HG02943 (cell line): ENCODE results near the gene CUEDC2.
A peak's percentile ranks its signal among the peaks of the same experiment; 100 is the strongest.

Experiments used
- ATAC-seq: cut with Tn5 transposase; IDR thresholded peaks from one replicate; pipeline ENCODE4 v1.9.1; 2021; ENCODE audit warnings: mild to moderate bottlenecking, low read depth, moderate library complexity; ENCODE audit not compliant: unreplicated experiment

CUEDC2 gene, protein sequence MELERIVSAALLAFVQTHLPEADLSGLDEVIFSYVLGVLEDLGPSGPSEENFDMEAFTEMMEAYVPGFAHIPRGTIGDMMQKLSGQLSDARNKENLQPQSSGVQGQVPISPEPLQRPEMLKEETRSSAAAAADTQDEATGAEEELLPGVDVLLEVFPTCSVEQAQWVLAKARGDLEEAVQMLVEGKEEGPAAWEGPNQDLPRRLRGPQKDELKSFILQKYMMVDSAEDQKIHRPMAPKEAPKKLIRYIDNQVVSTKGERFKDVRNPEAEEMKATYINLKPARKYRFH

DNA sequence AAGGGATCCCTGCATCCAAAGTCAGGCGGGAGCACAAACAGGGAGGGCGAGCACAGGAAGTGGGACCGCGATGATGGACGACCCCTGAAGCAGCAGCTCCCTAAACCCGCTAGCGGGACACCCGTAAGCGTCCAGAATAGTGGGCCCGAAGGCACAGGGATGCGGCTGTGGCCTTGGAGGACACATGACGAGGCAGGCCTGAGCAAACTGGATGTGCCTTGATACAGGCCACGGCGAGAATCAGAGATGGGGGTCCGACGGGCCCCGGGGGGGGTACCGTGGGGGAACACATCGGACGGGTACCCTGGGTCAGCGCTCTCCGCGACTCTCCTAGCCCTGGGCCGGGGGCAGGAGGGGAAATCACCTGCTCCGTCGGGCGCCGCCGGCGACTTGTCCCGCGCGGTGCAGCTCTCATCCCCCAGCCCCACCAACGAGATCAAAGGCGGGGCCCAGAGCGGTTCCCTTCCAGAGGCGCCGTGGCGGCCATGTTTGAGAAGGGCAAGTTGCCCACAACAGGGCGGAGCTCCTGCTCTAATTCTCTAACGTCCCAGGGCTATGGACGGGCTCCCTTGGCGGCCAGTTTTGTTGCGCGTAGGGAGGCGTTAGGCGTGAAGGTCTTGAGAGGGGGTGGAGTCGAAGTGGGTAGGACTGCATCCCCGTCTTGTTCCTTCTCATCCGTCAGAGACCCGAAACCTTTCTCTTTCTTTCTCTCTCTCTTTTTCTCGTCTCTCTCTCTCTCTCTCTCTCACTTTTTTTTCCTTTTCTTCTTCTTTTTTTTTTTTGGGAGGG, at the start of gene CUEDC2:
TSS of gene CUEDC2 (minus strand) at position 413 of the 789 bp plus-strand sequence. CDS start 7,386 bp downstream, outside the sequence.
- ATAC-seq, result peak; percentile 83

DNA sequence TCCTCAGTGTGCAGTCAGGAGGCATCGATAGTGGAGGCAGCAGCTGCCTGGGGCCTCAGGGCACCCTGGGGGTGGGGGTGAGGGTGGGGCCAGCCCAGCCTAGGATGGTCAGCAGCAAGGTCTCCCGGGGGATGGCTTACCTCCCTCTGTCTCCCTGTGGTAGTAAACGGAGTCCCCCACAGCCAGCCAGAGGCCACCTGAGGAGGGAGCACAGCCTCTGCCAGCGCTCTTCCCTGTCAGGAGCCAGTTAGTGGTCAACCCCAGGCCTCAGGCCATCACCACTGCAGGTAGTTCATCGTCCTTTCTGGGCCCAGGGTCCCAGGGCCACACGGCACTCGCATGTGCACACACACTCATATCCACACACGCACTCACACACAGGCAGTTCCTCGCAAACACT, 48.0 kb upstream of the CUEDC2 start:
- ATAC-seq, result no peak

DNA sequence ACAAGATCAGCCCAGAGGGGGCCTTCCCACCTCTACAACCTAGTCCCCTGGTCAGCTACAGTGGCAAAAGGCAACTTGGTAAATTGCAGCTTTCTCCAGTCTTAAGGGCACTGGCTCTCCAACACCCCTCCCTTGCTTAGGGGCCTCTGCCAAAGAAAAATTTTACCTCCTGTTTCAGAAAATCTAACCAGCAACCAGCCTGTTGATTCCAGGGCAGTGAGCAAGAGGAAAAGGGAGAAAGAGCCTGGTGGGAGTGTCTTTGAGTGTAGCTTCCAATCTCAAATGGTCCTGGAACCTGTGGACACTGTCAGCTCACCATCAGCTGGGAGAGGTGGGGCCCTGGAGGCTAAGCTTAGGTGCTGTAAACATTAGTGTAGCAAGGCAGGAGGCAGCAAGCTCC, 47.3 kb upstream of the CUEDC2 start:
- ATAC-seq, result no peak

DNA sequence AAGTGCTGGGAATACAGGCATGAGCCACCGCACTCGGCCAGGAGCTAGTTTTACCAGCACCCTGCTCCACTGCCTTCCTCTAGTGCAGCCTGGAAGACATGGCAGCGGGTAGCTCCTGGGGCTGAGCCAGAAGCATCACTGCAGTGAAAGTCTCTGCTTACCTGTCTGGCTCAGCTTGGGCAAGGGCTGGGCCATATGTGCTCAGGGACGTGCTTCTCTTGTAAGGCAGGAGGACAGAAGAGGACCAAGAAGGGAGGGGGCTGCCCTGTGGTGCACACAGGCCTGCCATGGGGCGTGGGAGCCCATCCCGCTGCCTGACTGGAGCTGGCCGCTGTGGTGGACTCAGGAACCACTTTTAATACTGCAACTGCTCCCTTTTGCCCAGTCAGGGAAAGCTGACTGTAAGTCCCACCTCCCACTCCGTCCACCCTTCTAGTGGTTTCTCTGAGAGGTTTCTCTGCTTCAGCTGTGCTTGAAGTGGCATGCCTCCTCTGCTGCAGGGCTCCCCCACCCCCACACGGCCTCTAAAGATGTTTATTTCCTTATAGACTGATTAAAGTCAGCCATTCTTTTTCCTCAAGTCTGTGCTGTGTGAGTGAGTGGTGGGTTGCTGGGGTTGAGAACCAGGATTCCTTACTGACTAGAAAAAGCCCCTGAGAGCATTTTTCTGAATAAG, 44.2 kb upstream of the CUEDC2 start:
- no peak for ATAC-seq

DNA sequence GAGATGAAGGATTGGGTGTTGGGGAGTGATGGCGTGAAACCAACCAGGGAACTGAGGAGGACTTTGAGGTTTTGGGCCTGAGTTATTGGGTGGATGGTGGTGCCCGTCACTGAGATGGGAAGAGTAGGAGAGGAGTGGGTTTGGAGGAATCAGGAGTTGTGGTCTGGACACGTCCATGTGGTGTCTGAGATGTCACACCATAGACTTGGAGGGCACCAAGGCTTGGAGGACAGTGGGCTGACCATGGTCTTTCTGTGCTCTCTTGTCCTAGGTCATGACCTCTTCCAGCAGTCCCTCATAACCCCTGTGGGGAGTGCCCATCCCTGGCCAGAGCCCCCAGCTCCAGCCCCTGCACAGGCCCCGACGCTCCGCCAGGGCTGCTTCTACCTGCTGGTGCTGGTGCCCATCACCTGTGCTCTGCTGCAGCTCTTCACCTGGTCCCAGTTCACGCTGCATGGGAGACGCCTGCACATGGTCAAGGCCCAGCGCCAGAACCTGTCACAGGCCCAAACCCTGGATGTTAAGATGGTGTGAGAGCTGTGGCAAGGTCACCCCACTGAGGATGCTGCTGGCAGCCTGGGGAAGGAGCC, 43.2 kb upstream of the CUEDC2 start:
- no peak for ATAC-seq

DNA sequence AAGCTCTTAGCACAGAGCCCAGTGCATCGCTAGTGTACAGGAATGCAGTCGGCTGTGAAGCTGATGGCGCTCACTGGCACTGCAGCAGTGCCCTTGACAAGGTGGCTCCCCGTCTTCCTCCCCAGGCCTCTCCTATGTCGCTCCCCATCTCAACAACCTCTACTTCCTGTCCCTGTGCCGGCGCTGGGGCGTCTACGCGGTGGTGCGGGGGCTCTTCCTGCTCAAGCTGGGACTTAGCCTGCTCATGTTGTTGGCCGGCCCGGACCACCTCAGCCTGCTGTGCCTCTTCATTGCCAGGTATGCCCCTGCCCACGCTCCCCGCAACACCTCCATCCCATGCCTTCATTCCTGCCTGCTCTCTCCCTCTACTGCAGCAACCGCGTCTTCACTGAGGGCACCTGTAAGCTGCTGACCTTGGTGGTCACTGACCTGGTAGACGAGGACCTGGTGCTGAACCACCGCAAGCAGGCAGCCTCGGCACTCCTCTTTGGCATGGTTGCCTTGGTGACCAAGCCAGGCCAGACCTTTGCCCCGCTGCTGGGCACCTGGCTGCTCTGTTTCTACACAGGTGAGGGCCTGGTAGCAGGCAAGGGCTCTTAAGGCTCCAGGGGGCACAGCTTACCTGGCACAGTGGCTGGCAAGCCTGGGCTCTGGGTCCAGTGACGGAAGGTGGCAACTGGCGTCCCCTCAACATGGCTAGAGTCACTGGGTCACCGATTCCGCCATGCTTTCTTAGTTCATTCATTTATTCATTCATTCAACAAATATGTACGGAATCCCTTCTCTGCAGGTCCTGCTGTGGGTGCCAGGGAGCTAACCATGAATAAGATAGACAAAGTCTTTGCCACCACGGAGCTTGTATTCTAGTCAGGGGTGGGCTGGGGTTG, 41.3 kb upstream of the CUEDC2 start:
- ATAC-seq, result no peak

DNA sequence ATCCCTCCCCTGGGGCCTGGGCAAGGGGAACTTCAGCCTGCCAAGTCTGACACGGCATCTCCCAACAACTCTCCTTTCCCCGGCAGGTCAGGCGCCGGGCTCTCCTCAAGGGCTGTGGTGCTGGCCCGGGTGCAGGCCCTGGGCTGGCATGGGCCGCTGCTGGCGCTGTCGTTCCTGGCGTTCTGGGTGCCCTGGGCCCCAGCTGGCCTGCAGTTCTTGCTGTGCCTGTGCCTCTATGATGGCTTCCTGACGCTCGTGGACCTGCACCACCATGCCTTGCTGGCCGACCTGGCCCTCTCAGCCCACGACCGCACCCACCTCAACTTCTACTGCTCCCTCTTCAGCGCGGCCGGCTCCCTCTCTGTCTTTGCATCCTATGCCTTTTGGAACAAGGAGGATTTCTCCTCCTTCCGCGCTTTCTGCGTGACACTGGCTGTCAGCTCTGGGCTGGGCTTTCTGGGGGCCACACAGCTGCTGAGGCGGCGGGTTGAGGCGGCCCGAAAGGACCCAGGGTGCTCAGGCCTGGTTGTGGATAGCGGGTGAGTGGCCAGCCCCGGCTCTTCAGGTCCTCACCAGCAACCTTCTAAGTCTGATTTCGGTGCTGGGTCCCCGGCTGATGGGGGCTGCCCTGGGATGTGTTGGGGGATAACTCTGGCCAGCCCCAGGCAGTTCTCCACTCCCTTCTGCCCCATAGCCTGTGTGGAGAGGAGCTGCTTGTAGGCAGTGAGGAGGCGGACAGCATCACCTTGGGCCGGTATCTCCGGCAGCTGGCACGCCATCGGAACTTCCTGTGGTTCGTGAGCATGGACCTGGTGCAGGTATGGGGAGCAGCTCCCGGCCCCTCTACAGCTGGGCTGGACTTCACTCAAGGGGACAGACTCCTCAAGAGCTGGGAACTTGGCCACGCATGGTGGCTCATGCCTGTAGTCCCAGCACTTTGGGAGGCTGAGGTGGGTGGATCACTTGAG, 38.5 kb upstream of the CUEDC2 start:
- ATAC-seq, result no peak

DNA sequence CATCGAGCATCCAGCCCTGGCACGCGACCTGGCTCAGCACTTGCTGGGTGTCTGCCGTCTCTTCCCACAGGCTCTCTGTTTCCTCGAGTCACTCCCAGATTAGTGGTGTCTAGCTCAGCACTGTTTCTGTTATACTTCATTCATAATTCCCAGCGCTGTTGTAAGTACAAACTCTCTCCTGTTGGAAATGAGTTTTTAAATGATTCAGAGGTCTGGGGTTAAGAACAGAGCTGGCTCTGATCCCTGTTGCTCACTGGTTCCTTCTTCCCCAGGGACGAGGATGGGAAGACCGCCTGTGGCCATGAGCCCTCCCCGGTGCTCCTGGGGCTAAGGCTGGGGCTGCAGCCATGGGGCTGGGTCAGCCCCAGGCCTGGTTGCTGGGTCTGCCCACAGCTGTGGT, 36.3 kb upstream of the CUEDC2 start:
- ATAC-seq, result no peak

DNA sequence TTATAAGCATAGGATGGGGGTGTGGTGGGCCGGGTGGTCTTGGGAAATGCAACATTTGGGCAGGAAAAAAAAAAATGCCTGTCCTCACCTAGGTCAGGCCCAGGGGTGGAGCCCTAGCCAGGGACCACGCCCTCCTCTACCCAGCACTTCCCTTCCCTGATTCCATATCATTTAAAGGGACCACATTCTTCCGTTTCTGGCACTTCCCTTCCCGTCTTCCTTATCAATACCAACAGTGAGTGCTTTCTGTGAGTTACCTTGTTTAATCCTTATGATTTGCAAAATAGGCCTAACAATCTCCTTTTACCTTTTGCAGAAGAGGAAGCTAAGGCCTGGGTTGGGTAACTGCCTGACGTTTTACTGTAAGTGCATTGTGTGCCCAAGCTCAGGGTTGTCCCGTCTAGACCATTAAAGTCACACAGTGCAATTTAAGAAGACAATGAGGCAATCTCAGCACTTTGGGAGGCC, 35.6 kb upstream of the CUEDC2 start:
- no peak for ATAC-seq

DNA sequence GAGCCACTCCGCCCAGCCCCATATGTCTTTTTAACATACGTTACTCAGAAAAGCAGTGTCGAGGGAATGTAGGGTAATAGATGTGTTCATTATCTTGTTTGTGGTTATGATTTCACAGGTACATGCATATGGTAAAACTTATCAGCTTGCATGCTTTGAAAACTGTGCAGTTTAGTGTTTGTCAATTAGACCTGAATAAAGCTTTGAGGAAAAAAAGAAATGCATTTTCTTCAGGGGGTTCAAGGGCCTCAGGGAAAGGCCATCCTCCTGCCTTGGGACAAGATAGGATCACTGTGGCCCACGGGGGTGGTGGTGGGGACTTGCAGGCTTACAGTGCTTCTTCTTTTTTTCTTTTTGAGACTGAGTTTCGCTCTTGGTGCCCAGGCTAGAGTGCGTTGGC, 34.9 kb upstream of the CUEDC2 start:
- no peak for ATAC-seq

DNA sequence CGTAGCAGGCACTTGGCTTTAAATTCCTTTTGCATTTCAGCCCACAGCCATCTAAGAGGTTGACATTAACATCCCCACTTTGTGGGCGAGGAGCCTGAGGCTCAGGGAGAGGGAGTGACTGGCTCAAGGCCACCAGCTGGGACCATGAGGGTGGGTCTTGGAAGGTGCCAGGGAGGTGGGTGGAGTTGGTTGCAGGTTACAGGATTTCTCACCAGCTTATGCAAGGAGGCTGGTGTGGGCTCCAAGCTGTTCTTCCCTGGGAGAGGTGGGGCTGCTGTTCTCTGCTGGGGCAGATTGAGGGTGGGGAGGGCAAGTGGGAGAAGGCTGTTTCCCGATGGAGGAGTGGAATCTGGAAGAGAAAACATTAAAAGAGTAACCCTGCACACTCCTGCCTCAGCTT, 33.1 kb upstream of the CUEDC2 start:
- ATAC-seq, result no peak

DNA sequence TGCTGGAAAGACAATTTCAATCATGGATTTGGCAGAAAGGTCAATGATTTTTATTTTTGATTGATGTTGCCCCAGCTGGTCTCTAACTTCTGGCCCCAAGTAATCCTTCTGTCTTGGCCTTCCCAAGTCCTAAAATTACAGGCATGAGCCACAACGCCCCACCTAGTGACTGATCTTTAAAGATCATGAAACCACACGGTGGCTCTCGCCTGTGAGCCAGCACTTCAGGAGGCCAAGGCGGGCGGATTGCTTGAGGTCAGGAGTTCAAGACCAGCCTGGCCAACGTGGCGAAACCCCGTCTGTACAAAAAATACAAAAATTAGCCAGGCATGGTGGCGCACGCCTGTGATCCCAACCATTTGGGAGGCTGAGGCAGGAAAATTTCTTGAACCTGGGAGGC, 31.6 kb upstream of the CUEDC2 start:
- no peak for ATAC-seq

DNA sequence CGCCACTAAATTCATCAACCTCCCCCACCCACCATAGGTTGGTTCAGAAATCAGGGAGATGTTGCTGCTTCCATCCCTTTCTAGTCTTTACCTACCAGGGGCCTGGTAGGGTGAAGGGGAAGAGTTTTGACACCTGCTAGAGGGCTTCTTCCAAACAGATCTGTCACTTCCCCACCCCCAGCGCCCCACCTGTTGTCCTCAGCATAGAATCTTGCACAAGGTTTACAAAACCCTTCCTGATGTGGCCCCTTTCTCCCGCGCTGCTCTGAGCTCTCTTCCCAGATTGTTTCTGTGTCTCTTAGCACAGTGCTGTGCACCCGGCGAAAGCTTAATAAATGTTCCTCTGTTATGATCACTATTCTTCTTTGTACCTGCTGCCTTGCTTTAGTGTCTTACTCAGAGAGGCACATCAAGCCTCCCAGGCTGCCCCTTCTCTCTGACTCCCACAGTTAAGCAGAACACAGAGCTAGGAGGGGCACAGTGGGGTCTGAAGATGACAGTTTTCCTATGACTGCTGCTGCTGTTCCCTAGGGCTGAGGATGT, 30.2 kb upstream of the CUEDC2 start:
- ATAC-seq, result no peak

DNA sequence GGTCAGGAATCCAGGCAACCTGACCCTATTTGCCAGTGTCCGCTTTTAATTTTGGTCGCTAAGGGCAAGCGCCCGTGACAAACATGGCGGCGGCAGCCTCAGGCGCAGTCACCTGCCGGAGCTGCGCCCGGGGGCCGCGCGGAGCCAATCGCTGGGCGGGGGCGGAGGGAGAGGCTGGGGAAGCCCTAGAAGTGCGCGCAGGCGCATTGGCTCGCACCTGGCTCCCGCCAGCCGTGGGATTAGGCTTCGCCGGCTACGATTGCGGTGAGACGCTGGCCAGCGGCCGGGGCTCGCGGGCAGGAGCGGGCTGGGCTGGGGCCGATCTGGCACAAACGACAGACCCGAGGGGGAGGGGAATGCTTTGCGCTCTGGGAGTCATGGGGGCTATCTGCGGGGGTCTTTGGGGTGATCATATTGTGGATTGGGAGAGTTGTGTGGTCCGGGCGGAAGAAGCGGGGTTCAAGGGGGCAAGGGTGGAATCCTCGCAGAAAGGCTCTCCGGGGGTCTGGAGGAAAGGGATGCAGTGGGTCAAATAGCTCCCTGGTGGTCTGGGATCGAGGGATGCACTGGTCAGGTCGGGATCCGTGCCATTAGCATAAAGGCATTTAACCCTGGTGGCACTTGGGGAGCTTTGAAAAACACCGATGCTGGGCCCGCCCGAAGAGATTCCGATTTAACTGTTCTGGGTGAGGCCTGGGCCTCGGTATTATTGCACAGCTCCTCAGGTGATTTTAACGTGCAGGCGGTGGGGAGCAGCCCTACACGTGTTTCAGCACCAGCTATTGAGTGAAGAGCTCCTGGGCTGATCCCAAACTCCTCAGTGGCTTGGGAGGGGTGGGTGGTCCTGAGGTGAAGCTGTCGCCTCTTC, 29.0 kb upstream of the CUEDC2 start:
- peak; percentile 66 for ATAC-seq

DNA sequence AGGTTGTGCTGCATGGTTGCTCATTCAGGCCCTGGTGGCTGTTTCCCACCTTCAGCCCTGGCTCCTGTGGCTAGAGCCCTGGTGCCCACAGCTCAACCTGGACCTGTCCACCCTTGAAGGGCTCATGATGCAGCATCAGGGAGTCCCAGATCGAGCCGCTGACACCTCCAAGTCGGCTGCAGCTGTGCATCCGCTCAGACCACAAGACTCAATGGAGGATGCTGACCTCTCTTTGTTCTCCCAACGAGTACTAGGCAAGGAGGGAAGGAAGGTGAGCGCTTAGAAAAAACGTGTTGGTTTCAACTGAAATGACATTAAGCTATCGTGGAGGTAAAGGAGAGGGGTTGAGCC, 28.4 kb upstream of the CUEDC2 start:
- peak; percentile 27 for ATAC-seq

DNA sequence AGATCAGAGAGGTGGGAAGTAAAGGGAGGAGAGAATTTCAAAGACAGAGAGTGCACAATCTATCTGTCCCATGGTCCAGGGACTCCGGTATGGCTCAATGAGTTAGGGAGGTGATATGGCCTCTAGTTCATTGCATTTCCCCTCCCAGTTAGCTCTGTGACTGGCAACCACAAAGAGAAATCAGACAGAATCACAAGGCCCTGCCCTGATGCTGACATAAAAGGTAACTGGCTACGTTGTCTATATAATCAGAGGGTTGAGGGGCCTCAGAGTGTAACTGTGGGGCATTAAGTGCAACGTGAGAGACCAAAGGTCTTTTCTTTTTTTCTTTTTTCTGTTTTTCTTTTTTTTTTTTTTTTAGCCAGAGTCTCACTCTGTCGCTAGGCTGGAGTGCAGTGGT, 26.3 kb upstream of the CUEDC2 start:
- no peak for ATAC-seq

DNA sequence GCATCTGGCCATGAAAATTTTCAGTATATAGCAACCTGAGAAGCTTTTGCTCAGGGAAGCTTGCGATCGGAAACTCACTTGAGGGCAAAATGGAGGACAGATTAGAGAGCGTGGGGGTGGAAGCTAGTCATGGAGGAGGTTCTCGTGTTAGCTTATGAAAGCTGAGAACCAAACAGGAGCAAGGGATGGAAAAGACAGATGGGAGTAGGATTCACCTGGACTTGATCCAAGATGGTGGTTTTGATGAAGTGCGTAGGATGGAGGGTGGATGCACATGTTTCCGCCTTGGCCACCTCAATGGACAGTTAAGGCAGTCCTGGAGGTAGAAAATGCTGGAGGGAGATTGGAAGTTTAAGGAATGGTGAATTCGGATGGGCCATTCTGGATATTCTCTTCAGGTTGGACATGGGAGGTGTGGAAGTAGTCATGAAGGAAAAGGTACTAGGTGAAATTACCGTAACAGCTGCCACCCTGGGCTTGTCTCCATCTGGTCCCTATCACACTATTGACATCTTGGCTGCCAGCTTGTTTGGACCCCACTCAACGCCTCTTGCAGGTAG, 25.3 kb upstream of the CUEDC2 start:
- ATAC-seq, result no peak
